ENCODE measurements around the gene TMEM42.

Gene TMEM42

DNA sequence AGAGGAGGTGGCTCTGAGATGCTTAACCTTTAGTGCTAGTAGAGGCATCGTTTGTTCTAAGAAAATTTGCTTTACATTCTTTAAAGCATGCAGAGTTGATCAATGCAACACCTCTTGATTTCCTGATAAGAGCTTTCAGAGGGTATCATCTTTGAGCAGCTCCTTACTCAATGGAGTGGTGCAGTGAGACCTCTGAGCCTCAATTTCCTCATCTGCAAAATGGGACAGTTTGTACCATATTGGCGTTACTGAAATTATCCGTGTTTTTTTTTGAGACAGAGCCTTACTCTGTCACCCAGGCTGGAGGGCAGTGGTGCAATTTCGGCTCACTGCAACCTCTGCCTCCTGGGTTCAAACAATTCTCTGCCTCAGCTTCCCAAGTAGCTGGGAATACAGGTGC is 1.6 kb upstream of the TMEM42 start:
- Mint-ChIP-seq H3K4me3 (no peak overlapping the region), H3K27me3 (no peaks in the 10 kb centered on the region), H3K4me1 (peaks cover 26% of the 10 kb centered on the region), H3K27ac (no peak overlapping the region), H3K36me3 (no peaks in the 10 kb centered on the region), H3K9me3 (no peaks in the 10 kb centered on the region)
- no peak for ATAC-seq

DNA sequence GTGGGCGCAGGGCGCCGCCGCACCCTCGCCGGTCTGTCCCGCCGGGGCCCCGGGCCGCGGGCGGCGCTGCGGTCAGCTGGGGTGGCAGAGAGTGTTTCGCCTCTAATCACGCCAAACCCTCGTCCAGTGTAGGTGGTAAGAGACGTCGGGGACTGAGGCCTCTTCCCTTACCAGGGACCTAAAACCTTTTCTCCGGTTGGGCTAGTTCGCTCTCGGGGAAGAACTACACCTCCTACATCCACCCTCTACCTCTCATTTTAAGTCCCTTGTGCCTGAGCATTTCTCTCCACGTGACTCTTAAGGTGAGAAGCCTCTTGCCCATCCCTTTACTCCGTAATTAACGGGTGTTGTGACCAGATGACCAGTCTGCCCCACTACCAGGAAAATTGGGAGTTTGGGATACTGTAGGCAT is 520 bp downstream of the TMEM42 start:
- Mint-ChIP-seq H3K9me3 (no peaks in the 10 kb centered on the region), H3K4me3 (peak overlapping the region; percentile 79)

DNA sequence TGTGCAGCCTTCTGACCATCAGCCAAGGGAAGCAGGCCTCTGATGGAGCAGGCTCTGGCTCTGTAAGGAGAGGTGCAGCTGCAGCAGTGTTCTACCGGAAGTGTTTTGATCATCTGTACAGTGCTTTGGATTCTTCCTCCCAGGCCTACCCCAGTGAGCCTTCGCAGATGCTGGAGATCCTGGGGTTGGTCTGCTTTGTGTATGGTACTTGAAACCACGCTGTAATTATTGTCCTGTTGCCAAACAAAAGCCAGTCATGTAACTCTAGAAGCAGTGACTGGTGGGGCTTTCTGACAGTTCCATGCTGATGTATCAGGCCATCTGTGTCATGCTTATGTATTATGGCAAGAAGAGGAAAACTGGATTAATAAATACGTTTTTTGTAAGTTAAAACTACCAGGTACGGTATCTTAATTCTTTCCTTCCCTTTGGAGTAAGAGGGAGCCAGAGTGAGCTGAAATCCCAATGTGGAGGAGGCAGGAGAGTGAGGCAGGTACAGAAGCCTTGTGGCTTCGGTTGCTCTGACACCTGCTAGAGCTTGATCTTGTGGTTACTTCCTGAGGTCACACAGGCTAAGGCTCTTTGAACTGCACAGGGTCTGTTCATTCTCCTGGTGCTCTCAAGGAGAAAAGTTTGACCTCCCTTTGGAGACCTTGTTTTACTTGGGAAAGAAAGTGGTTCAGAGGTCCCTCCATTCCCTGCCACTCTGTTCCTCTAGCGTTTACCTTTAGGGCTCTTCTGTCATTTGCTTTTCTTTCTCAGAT is 3.7 kb downstream of the TMEM42 start:
- Mint-ChIP-seq H3K36me3 (peaks cover 20% of the 10 kb centered on the region), H3K27me3 (no peaks in the 10 kb centered on the region), H3K4me1 (peaks cover 36% of the 10 kb centered on the region), H3K27ac (no peak overlapping the region), H3K9me3 (peaks cover 3% of the 10 kb centered on the region), H3K4me3 (no peak overlapping the region)
- no peak for ATAC-seq

More for the DNA sequence above, 520 bp downstream of the TMEM42 start:
- H3K27me3 Mint-ChIP-seq, result no peaks in the 10 kb centered on the region
- peak; percentile 60 for ATAC-seq
- H3K4me1 Mint-ChIP-seq, result peaks cover 34% of the 10 kb centered on the region
- H3K27ac Mint-ChIP-seq, result peak overlapping the region; percentile 85
- H3K36me3 Mint-ChIP-seq, result peaks cover 12% of the 10 kb centered on the region

DNA sequence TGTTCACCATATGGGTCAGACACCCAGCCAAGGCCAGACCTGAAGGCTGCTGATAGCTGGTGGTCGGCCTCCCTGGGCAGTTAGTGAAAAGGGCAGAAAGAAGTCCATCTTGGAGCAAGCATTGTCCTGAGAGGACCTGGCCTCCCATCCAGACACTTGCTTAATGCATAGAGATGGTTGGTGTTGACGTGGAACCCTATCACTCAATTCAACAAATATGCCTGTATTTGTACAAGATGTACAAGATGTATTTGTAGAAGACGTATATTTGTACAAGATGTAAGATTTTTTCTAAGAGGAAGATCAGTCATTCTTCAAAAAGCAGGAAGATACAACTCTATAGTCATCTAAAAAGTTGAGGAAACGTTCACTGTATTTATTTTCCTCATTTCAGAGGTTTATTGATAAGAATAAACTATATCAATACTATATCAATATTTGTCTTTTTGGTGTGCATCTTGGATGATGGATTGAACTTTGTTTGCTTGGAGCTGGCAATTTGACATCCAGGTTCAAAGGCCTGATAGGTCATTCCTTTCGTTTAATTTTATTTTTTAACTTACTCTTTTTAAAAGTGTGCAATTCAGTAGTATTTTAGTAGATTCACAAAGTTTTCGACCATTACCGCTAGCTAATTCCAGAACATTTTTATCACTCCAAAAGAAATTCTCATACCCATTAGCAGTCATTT is 5.9 kb downstream of the TMEM42 start:
- Mint-ChIP-seq H3K27me3 (no peaks in the 10 kb centered on the region), H3K9me3 (peaks cover 3% of the 10 kb centered on the region), H3K27ac (no peak overlapping the region), H3K36me3 (peaks cover 20% of the 10 kb centered on the region), H3K4me1 (peaks cover 27% of the 10 kb centered on the region), H3K4me3 (no peak overlapping the region)
- ATAC-seq, result no peak

DNA sequence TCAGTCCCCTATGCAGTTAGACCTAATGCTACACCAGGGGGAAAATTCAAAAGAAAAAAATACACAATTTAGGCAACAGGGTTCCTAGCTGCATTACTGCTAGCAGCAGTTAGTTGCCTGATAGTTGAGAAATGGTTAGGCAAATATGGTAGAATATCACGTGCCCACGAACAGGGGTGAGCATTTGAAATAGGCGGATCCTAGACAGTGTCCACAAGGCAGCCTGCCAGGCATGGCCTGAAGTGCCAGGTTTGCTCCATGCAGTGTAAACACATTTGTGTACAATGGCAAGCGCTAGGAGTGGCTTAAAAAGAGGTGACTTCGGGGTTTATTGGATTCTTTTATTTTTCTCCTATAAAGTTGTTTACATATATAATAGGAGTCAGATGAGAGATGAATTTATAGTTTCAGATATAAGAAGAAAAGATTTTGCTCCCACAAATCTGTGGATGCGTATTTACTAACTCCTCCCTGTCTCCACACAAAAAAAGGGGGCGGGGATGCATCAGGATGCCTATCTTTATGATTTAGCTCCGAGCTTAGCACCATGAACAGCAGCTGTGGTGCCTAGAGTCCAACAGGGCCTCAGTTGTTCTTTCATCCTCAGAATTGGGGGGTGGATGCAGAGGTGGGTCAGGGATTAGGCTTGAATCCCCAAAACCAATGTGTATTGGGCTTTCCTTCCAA is 8.8 kb downstream of the TMEM42 start:
- H3K4me1 Mint-ChIP-seq, result peaks cover 9% of the 10 kb centered on the region
- peaks cover 3% of the 10 kb centered on the region for H3K9me3 Mint-ChIP-seq
- no peak overlapping the region for H3K27ac Mint-ChIP-seq
- H3K4me3 Mint-ChIP-seq, result no peak overlapping the region
- H3K36me3 Mint-ChIP-seq, result peaks cover 20% of the 10 kb centered on the region
- H3K27me3 Mint-ChIP-seq, result no peaks in the 10 kb centered on the region
- ATAC-seq, result no peak

DNA sequence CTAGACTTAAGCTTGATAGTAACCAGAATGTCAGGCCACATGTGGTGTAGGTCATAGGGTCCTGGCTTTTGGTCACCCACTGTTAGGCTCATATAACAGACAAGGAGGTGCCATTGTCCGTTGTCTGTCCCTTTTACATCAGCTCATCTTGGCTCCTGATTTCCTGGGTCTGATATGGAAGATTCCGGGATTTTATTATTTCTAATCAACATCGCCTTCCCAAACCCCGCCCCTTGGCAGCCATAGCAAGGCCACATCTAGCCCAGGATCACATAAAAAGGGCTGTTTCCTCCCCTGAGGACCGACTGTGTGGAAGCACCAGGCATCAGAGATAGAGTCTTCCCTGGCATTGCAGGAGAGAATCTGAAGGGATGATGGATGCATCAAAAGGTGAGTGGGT is 12.6 kb downstream of the TMEM42 start, which contains the start of gene TGM4:
TGM4 (plus strand) TSS at position 301 of the 400 bp plus-strand sequence; CDS start at position 372, 71 bp downstream.
- no peaks in the 10 kb centered on the region for H3K9me3 Mint-ChIP-seq
- H3K4me3 Mint-ChIP-seq, result no peak within 1 kb of the TSS
- H3K27ac Mint-ChIP-seq, result no peak within 1 kb of the TSS
- H3K36me3 Mint-ChIP-seq, result no peaks in the 10 kb centered on the region
- ATAC-seq, result no peak
- no peaks in the 10 kb centered on the region for H3K4me1 Mint-ChIP-seq
- H3K27me3 Mint-ChIP-seq, result no peaks in the 10 kb centered on the region

DNA sequence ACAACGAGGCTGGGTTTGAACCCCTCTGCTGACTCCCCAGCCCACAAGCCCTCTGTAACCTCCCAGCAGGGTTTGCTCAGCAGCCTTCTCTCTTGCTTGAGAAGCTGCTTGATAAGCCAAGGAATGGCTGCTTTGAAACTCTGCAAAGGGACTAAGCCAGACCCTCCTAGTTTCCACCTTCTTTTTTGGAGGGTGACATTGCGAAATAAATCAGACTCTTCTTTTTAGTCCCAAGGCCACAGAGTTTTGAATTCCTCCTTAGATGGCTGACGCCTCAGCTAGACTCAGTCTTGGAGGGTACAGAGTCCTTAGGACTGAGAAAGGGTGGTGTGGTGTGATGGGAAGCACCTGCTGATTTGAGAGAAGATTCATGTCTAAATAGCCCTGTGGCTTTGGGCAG is 13.9 kb downstream of the TMEM42 start:
- Mint-ChIP-seq H3K36me3 (no peaks in the 10 kb centered on the region), H3K9me3 (no peaks in the 10 kb centered on the region)
- ATAC-seq, result no peak

DNA sequence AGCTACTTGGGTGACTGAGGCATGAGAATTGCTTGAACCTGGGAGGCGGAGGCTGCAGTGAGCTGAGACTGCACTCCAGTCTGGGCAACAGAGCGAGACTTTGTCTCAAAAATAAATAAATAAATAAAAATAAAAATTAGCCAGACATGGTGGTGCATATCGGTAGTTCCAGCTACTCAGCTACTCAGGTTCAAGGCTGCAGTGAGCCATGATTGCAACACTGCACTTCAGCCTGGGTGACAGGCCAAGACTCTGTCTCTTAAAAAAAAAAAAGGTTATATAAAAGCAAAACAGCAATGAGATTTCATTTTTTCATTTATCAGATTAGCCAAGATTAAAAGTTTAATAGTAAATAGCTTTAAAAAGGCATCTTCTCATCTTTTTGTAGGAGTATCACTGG is 15.6 kb downstream of the TMEM42 start:
- Mint-ChIP-seq H3K4me3 (no peak overlapping the region), H3K4me1 (no peaks in the 10 kb centered on the region), H3K27ac (no peak overlapping the region), H3K27me3 (peaks cover 3% of the 10 kb centered on the region), H3K9me3 (no peaks in the 10 kb centered on the region), H3K36me3 (no peaks in the 10 kb centered on the region)
- ATAC-seq, result no peak

More for the DNA sequence above, 13.9 kb downstream of the TMEM42 start:
- no peaks in the 10 kb centered on the region for H3K27me3 Mint-ChIP-seq
- H3K27ac Mint-ChIP-seq, result no peak overlapping the region
- H3K4me1 Mint-ChIP-seq, result no peaks in the 10 kb centered on the region
- no peak overlapping the region for H3K4me3 Mint-ChIP-seq

DNA sequence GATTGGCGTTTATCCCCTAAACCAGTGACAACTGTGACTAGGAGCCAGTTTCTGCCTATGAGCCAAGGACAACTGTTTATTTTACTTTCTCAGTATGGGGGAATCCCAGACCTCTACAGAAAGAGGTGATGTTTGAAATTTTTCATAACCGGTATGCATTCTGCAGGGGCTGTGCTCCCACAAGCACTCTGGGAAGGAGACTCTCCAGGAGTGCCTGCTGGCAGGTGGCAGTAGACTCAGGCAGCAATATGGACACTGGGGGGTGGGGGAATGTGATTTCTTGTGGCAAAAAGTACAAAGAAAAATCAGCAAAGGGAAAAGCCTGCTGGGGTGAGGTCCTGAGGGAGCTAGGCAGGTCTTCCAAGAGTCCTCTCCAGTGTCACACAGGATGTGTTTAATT is 18.6 kb downstream of the TMEM42 start:
- Mint-ChIP-seq H3K27me3 (peaks cover 23% of the 10 kb centered on the region), H3K36me3 (no peaks in the 10 kb centered on the region), H3K9me3 (no peaks in the 10 kb centered on the region), H3K27ac (no peak overlapping the region), H3K4me1 (no peaks in the 10 kb centered on the region), H3K4me3 (no peak overlapping the region)
- ATAC-seq, result no peak

DNA sequence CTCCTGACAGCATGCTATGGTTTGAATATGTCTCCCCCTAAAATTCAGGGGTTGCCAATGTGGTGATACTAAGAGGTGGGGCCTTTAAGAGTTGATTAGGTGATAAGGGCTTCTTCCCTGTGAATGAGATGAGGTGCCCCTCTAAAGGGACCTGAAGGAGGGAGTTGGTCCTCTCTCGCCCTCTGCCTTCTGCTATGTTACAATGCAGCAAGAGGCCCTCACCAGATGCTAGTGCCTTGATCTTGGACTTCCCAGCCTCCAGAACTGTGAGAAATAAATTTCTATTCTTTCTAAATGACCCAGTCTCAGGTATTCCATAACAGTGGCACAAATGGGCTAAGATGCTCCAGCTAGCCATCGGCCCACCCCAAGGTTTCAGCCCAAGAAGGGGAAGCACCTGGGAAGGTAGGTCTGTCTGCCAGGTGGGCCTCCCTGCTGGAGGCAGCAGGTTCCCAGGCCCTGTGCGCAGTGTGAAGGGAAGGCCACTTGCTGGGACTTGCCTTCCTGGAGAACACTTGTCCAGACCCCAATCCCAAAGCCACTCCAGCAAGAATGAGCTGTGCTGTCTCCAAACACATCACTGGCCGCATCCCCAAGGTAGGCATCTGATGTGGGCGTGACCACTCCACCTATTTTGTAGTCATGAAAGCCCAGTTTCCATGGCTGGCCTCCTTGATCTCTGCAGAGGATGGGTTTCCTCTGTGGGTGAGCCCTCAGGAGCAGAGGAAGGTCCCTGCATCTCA is 21.7 kb downstream of the TMEM42 start:
- H3K27me3 Mint-ChIP-seq, result peaks cover 52% of the 10 kb centered on the region
- no peaks in the 10 kb centered on the region for H3K36me3 Mint-ChIP-seq
- ATAC-seq, result no peak
- H3K27ac Mint-ChIP-seq, result no peak overlapping the region
- H3K4me1 Mint-ChIP-seq, result no peaks in the 10 kb centered on the region
- no peaks in the 10 kb centered on the region for H3K9me3 Mint-ChIP-seq
- no peak overlapping the region for H3K4me3 Mint-ChIP-seq

DNA sequence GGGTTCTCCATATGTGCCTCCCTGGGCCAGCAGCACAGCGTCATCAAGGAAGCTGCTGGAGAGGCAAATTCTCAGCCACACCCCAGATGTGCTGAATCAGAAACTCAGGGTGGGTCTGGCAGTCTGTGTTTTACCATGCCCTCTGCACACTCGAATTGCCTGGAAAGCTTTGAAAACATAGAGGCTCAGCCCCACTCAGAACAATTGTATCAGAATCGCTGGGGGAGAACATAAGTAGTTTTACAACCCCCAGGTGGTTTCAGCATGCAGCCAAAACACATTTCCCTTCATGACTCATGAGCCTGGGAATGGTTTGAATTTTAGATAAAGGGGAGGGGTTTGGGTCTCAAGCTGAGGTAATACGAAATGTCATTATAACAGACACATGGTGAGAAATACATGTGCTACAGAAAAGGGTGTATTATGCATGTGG is 22.3 kb downstream of the TMEM42 start:
- Mint-ChIP-seq H3K27ac (no peak overlapping the region), H3K36me3 (no peaks in the 10 kb centered on the region), H3K4me1 (no peaks in the 10 kb centered on the region), H3K4me3 (no peak overlapping the region), H3K9me3 (no peaks in the 10 kb centered on the region), H3K27me3 (peaks cover 52% of the 10 kb centered on the region)
- ATAC-seq, result no peak

DNA sequence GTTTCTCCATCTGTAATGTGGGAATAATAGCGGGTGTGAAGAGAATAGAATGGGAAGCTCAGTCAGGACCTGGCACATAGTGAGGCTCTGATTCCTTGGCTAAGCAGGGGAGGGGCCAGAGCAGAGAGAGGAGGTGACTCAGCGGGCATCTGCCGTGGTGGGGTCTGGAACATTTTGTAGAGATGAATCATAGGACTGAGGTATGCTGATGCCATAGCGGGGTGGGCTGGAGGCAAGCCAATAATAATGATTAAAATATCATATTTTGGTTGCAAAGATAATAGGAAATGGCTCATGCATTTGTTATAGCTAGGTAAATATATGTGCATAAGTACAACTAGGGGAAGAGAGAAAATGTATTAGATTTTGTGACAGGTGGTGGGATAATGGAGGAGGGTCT is 23.9 kb downstream of the TMEM42 start:
- no peak for ATAC-seq
- Mint-ChIP-seq H3K27me3 (peaks cover 52% of the 10 kb centered on the region), H3K4me1 (no peaks in the 10 kb centered on the region), H3K4me3 (no peak overlapping the region), H3K27ac (no peak overlapping the region), H3K36me3 (no peaks in the 10 kb centered on the region), H3K9me3 (no peaks in the 10 kb centered on the region)

DNA sequence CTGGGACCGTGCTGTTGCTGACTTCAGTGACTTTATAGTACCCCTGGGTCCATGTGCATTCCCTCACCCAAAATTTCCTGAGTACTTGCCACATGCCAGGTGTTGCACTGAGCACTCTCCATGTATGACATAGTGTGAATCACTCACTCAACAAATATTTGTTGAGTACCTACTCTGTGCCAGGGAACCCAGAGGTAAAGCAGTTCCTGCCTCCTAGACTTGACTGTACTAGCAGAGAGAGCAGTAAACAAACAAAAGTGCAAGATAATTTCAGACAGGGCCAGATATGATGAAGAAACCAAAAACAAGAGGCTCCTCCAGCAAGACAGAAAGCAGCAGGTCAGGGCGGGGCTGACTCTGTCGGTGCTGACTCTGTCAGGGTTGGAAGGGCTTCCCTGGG is 24.8 kb downstream of the TMEM42 start:
- Mint-ChIP-seq H3K4me1 (no peaks in the 10 kb centered on the region), H3K36me3 (no peaks in the 10 kb centered on the region), H3K27me3 (peaks cover 52% of the 10 kb centered on the region), H3K9me3 (no peaks in the 10 kb centered on the region), H3K4me3 (no peak overlapping the region), H3K27ac (no peak overlapping the region)
- no peak for ATAC-seq

DNA sequence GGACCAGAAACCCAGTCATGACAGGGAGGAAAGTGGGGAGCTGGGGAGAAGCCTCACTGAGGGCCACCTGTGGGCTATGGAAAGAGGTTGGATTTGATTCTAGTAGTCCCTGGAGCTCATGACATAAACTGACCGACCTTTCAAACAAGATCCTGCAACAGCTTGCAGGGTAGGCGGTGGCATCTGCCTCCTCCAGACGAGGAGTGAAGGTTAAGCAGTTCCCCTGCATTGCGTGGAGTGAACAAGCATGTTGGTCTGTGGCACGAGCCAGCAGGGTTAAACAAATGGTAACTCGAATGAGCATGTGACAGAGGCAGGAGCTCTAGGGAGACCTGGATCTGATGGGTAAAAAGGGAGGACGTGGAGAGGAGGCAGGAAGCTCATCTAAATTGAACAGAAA is 25.4 kb downstream of the TMEM42 start:
- H3K36me3 Mint-ChIP-seq, result no peaks in the 10 kb centered on the region
- no peak overlapping the region for H3K27ac Mint-ChIP-seq
- H3K9me3 Mint-ChIP-seq, result no peaks in the 10 kb centered on the region
- H3K4me3 Mint-ChIP-seq, result no peak overlapping the region
- H3K27me3 Mint-ChIP-seq, result peaks cover 52% of the 10 kb centered on the region
- no peaks in the 10 kb centered on the region for H3K4me1 Mint-ChIP-seq
- ATAC-seq, result no peak

DNA sequence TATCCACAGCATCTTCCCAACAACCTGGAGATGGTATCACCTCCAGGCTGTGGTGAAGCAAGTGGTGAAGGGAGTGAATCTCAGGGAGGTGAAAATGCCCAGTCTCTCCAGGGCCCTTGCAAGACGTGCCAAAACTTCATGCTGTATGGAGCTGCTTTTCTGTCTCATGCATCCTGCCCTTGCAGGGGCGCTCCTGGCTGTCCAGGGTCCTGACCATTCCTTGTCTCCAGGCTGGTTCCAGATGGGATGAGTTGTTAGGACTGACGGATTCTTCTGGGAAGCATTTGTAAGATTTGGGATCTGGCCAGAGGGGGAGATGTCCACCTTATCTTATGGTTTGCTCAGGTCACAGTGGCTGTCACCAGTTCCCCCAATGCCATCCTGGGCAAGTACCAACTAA is 28.5 kb downstream of the TMEM42 start:
- Mint-ChIP-seq H3K4me1 (no peaks in the 10 kb centered on the region), H3K27me3 (peaks cover 29% of the 10 kb centered on the region), H3K27ac (no peak overlapping the region), H3K9me3 (no peaks in the 10 kb centered on the region), H3K4me3 (no peak overlapping the region), H3K36me3 (no peaks in the 10 kb centered on the region)
- ATAC-seq, result no peak
